Measurements from ENCODE around the gene MRPL32.

DNA sequence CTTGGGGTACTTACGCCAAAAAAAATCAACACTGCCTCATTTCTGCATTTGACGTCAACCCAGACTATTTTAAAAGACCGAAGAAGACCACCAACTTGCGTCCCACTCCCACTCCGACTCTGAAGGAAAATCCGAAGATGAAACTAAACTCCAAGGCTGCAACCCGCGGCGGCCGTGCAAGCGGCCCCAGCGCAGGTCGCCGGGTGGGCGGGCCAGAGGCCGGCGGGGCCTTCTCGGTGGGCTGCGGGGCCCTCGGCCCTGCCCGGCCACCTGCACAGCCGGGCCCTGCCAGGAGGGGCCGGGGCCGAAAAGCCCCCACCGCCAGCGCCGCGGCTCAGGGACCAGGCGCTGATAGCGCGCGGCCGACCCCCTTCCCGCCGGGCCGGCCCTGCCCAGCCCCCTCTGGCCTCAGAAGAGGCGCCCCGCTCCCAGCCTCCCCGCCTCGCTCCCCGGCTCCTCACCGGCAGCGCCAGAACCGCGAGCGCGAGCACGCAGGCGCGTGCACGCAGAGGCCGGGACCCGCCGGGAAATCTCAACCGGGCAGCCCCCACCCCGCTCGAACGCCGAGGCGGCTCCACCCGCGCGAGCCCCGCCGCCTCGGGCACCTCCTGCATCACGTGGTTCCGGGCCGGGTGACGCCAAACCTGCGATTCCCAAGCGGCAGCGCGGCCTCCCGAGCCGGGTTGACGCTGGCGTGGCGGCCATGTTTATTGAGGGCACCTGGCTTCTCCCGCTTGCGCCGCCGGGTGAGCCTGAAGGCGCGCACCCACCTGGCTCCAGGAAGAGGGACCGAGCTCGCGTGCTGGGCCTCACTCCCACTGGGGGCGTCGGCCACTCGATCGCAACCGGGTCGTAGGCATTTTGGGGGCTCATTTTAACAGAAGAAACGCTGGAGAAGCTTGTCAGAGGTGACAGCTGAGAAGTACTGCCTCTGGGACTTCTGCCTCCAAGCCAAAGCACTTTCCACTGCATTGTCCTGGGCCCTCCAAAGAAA, 20.4 kb upstream of the MRPL32 start, which contains the start of gene C7orf25:
- TF ChIP-seq POLR2A (IDR thresholded peaks at IDR 0.05) = peak in 1 of 2 donors; percentile 31
- TF ChIP-seq CTCF (IDR thresholded peaks at IDR 0.05) = peak in 1 of 6 experiments; percentile 11
